Measurements from ENCODE around the gene UBE3B. TPM values are rescaled to one million over a fixed set of nuclear protein-coding genes. Genes with fewer than 3 reads are reported as not detected.

UBE3B gene
- polyA plus RNA-seq, 3 donors = 14.4 to 25.9 (median 18.2) TPM

DNA sequence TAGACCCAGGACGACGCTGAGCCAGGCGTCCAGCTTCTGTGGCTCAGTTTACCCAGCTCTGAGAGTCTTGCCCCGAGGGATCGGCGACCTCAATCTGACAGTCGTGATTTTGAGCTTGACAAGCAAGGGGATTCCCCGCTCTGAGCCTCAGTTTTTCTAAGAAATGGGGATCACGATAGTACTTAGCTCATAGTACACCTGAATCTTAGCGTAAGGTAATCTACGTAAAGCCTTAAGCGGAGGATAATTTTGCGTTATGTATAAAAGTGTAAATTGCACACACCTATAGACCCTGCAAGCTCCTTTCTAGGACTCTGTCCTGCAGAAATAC, 96.4 kb downstream of the UBE3B start:
- 0% methylated on average over 8 of the region's 13 CpGs for WGBS (ENCODE audit: insufficient coverage)
- TF ChIP-seq, protein P1, sequence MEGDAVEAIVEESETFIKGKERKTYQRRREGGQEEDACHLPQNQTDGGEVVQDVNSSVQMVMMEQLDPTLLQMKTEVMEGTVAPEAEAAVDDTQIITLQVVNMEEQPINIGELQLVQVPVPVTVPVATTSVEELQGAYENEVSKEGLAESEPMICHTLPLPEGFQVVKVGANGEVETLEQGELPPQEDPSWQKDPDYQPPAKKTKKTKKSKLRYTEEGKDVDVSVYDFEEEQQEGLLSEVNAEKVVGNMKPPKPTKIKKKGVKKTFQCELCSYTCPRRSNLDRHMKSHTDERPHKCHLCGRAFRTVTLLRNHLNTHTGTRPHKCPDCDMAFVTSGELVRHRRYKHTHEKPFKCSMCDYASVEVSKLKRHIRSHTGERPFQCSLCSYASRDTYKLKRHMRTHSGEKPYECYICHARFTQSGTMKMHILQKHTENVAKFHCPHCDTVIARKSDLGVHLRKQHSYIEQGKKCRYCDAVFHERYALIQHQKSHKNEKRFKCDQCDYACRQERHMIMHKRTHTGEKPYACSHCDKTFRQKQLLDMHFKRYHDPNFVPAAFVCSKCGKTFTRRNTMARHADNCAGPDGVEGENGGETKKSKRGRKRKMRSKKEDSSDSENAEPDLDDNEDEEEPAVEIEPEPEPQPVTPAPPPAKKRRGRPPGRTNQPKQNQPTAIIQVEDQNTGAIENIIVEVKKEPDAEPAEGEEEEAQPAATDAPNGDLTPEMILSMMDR (IDR thresholded peaks at IDR 0.05) = no peak
- peaks cover 14 to 20% of the 10 kb centered on the region in 2 donors for H3K4me1 ChIP-seq (ENCODE audit: control insufficient read depth in 1 of 2, insufficient read depth in 2 of 2, low read length in 2 of 2)
- H3K9me3 ChIP-seq (replicated peaks in 1 of 2; ENCODE audit: control insufficient read depth in 1 of 2, insufficient read depth in 1 of 2, low read length in 2 of 2) = no peaks in the 10 kb centered on the region
- no peak for DNase-seq
- peak overlapping the region; percentile 61 to 85 (median 83) for H3K4me3 ChIP-seq (replicated peaks in 1 of 3; ENCODE audit: low read depth in 2 of 3, low read length in 3 of 3)
- Mint-ChIP-seq H3K4me1 (peaks cover 16% of the 10 kb centered on the region), H3K4me3 (peak overlapping the region; percentile 84 to 87), H3K27me3 (ENCODE audit: low read depth in 3 of 3) (no peaks in the 10 kb centered on the region), H3K27ac (peak overlapping the region in 5 of 7 donors; percentile 41 to 98 (median 94)), H3K36me3 (peaks cover 27 to 31% of the 10 kb centered on the region in 2 donors), H3K9me3 (no peaks in the 10 kb centered on the region)
- H3K36me3 ChIP-seq (replicated peaks in 1 of 2; ENCODE audit: control insufficient read depth in 1 of 2, insufficient read depth in 2 of 2, low read length in 2 of 2) = peaks cover 7 to 30% of the 10 kb centered on the region in 2 donors
- no peaks in the 10 kb centered on the region for H4K20me1 ChIP-seq (ENCODE audit: insufficient read depth, low read length)
- H3K27me3 ChIP-seq (ENCODE audit: control insufficient read depth in 2 of 2, insufficient read depth in 2 of 2, low read length in 2 of 2) = no peaks in the 10 kb centered on the region
- no peaks in the 10 kb centered on the region for H3K79me2 ChIP-seq (ENCODE audit: insufficient read depth, low read length)
- intact Hi-C loops (cut with micrococcal nuclease) = loop anchor here (5.0 to 10.0 kb wide), 2 partner anchors 89 to 138 kb away; partner anchors contain the start of gene FAM222A (in 1 of the 2)
- peak overlapping the region; percentile 81 for H2AFZ ChIP-seq (ENCODE audit: insufficient read depth, low read depth, low read length, poor library complexity, severe bottlenecking)
- peak overlapping the region in 1 of 2 donors; percentile 87 for H3K27ac ChIP-seq (ENCODE audit: low read depth in 1 of 2, low read length in 2 of 2)
- H3K4me2 ChIP-seq (replicated peaks; ENCODE audit: extremely low read depth, low read length, poor library complexity, severe bottlenecking) = peak overlapping the region; percentile 83
- peak overlapping the region; percentile 78 for H3K9ac ChIP-seq (ENCODE audit: insufficient read depth, low read length, poor library complexity, severe bottlenecking)

DNA sequence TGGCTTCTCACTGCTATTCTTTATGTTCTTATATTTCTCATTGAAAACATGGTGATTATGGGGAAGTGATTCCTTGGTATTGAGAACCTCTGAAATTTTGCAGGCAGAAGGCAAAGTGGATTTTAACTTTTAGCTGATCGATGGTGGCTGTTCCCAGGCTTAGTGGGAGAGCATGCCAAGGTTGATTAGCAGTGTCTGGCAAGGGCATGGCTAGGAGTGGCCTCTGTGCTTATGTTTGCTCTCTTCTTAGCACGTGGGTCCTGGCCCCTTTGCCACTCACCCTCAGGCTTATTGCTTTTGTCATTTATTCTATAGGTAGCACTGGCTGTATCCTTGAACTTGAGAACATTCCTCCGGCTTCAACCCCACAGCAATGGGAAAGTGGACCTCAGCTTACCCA, 98.2 kb downstream of the UBE3B start:
- no peak overlapping the region for H3K4me3 Mint-ChIP-seq
- H3K4me1 ChIP-seq (ENCODE audit: control insufficient read depth in 1 of 2, insufficient read depth in 2 of 2, low read length in 2 of 2) = peaks cover 14 to 20% of the 10 kb centered on the region in 2 donors
- no CpG with 5 or more reads among the region's 3 CpGs for WGBS (ENCODE audit: insufficient coverage)
- H3K27me3 ChIP-seq (ENCODE audit: control insufficient read depth in 2 of 2, insufficient read depth in 2 of 2, low read length in 2 of 2) = no peaks in the 10 kb centered on the region
- no peak overlapping the region for H3K9ac ChIP-seq (ENCODE audit: insufficient read depth, low read length, poor library complexity, severe bottlenecking)
- no peak overlapping the region for H3K4me2 ChIP-seq (replicated peaks; ENCODE audit: extremely low read depth, low read length, poor library complexity, severe bottlenecking)
- H3K4me1 Mint-ChIP-seq = peaks cover 16% of the 10 kb centered on the region
- no peak overlapping the region for H2AFZ ChIP-seq (ENCODE audit: insufficient read depth, low read depth, low read length, poor library complexity, severe bottlenecking)
- TF ChIP-seq, protein P1 (IDR thresholded peaks at IDR 0.05) = no peak
- no peaks in the 10 kb centered on the region for H3K79me2 ChIP-seq (ENCODE audit: insufficient read depth, low read length)
- intact Hi-C loops (cut with micrococcal nuclease) = loop anchor here in 1 of 2 donors (10.0 kb wide), 1 partner anchor 91 kb away; no protein-coding TSS in a partner anchor
- H3K36me3 Mint-ChIP-seq = peaks cover 34 to 44% of the 10 kb centered on the region in 2 donors
- H4K20me1 ChIP-seq (ENCODE audit: insufficient read depth, low read length) = no peaks in the 10 kb centered on the region
- peaks cover 0 to under 1% (median 0%) of the 10 kb centered on the region in 3 donors for H3K27me3 Mint-ChIP-seq (ENCODE audit: low read depth in 3 of 3)
- H3K27ac ChIP-seq (ENCODE audit: low read depth in 1 of 2, low read length in 2 of 2) = no peak overlapping the region
- H3K36me3 ChIP-seq (replicated peaks in 1 of 2; ENCODE audit: control insufficient read depth in 1 of 2, insufficient read depth in 2 of 2, low read length in 2 of 2) = peaks cover 19 to 48% of the 10 kb centered on the region in 2 donors
- H3K9me3 ChIP-seq (replicated peaks in 1 of 2; ENCODE audit: control insufficient read depth in 1 of 2, insufficient read depth in 1 of 2, low read length in 2 of 2) = no peaks in the 10 kb centered on the region
- DNase-seq = no peak
- no peaks in the 10 kb centered on the region for H3K9me3 Mint-ChIP-seq
- H3K4me3 ChIP-seq (replicated peaks in 1 of 3; ENCODE audit: low read depth in 2 of 3, low read length in 3 of 3) = no peak overlapping the region
- H3K27ac Mint-ChIP-seq = no peak overlapping the region

Data from CD14-positive monocyte (primary cell).